Right forelimb (tissue), 1 donor: ENCODE measurements around the gene TULP4.

Experiments
- DNase-seq: peaks from one replicate; pipeline ENCODE4 v3.0.0-alpha.2; 2018

TULP4 gene, protein sequence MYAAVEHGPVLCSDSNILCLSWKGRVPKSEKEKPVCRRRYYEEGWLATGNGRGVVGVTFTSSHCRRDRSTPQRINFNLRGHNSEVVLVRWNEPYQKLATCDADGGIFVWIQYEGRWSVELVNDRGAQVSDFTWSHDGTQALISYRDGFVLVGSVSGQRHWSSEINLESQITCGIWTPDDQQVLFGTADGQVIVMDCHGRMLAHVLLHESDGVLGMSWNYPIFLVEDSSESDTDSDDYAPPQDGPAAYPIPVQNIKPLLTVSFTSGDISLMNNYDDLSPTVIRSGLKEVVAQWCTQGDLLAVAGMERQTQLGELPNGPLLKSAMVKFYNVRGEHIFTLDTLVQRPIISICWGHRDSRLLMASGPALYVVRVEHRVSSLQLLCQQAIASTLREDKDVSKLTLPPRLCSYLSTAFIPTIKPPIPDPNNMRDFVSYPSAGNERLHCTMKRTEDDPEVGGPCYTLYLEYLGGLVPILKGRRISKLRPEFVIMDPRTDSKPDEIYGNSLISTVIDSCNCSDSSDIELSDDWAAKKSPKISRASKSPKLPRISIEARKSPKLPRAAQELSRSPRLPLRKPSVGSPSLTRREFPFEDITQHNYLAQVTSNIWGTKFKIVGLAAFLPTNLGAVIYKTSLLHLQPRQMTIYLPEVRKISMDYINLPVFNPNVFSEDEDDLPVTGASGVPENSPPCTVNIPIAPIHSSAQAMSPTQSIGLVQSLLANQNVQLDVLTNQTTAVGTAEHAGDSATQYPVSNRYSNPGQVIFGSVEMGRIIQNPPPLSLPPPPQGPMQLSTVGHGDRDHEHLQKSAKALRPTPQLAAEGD (N-terminal part only)

DNA sequence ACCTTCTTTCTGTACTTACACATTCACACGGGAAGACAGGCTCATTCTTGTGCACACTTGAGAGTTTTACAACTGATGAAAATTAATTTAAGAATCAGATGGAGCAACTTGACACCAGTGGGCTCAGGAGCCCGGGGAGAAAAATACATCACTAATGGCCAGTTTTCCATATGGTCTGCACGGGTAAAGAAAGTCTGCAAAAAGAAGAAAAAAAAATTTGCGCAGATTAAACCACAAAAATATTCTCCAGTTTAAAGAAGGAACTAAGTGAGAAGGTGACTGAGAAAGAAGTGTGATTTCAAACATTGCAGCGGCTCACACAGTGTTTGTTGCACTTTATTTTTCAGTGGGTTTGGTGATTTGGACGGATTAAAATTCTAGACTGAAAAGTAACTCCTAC lies at the start of gene TULP4:
TSS of gene TULP4 (plus strand) at position 301 of the 400 bp plus-strand sequence. CDS start 1,552 bp downstream, outside the sequence.
- DNase-seq: no peak

DNA sequence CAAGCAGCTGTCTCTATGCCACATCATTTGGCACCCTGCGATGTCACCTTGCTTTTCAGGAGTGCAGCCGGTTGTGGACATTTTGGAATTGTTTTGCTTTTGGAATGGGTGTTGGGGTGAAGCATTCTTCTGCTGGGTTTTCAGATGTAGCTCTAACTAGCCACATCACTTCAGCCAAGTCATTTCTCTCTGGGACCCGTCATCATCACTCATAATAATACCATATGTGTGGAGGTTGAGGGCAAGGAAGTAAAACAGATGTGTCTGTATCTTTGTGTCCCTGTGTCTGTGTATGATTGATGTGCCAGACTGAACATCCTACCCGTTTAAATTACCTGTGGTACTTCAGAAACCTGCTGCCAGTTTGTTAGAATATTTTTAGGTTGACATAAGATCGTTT lies 49.5 kb upstream of the TULP4 start:
- DNase-seq: no peak

DNA sequence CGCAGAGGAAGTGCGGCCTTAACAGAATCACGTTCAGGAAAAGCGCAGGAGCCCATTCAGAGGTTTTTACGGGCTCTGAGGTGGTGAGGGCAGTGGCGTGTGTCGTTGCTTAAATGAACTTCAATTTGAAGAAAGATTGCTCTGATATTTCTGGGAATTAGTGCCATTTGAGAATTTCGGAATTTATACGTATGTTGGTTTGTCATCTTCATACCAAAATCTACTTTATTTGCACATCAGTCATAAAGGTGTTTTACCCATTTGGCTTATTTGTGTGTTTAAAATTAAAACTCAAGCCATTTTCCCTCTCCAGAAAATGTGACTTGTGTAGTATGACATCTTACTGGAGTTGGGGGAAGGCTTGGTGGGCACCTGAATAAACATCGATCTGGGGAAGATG lies 48.1 kb upstream of the TULP4 start:
- no peak for DNase-seq

DNA sequence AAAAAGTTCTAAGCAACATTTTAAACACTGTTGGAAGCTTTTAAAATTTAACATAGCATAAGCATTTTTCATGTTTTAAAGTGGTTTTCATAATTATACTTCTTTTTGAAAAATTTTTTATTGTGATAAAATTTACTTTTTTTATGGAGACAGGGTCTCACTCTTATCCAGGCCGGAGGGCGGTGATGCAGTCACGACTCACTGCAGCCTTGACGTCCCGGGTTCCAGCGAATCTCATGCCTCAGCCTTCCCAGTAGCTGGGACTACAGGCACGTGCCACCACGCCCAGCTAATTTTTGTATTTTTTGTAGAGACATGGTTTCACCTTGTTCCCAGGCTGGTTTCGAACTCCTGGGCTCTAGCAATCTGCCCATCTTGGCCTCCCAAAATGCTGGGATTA lies 46.1 kb upstream of the TULP4 start:
- DNase-seq: no peak

DNA sequence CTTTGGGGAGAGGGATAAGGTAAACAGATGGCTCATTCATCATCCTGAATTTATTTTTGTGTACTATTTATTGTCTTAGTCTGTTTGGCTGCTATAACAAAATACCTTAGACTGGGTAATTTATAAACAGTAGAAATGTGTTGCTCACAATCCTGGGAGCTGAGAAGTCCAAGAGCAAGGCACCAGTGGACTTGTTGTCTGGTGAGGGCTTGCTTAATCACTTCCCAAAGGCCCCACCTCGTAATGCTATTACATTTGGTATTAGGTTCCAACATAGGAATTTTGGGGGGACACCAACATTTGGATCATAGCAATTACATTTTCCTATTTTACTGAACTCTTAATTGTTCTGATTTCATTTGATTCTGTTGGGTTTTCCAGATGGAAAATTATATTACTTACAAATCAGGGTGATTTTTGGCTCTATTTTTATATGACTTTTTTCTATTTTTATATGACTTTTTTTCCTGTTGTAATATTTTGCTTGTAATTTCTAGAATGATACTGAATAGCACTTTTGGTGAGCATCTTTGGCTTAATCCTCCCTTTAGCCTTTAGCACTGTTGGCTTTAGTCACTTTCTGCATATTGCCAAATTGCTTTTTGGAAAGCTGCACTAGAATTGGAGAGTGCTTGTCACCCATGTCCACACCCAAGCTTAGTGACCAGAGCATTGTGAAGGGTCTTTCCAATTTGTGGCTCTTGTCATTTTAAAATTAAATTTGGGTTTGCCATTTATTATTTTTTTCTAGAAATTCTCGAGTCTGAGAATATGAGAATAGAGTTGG lies 43.7 kb upstream of the TULP4 start:
- DNase-seq: no peak

DNA sequence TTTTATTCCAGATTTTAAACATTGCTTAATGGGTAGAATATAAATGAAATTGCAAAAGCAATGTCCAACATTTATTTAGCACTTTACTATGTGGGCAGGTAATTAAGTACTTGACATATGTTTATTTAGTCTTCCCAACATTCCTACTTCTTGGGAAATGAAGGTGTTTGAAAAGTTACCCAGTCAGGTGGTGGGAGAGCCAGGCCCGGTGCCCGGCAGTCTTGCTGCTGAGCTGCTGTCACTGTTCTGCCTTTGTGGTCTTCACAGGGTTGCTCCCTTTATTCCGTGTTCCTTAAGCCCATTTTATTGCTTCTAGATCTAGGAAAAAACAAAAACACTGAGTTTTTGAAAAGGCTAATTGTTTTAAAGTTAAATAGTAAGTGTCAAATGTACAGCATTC lies 42.6 kb upstream of the TULP4 start:
- DNase-seq: no peak

DNA sequence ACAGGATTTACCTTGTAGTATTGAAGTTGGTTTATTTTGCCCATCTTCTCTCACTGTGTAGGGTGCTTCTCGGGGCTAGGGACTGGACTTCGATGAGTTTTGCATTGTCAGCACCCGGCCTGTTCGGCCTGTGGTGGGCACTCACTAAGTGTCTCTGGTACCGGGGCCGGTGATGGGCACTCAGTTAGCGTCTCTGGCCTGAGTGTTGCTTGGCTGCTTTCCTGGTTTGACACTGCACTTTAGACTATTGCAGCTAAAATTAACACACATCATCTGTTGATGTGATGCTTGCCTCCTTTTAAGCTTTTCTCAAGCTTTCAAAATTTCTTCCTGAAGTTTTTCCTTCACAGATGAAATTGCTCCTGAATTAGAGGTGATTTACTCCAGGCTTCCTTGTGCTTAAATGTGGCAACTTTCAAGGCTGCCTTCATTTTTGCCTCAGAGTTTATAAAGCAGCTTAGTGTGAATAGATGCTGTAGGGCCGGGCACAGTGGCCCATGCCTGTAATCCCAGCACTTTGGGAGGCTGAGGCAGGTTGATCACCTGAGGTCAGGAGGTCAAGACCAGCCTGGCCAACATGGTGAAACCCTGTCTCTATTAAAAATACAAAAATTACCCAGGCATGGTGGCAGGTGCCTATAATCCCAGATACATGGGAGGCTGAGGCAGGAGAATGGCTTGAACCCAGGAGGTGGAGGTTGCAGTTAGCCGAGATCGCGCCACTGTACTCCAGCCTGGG lies 41.7 kb upstream of the TULP4 start:
- DNase-seq: no peak

DNA sequence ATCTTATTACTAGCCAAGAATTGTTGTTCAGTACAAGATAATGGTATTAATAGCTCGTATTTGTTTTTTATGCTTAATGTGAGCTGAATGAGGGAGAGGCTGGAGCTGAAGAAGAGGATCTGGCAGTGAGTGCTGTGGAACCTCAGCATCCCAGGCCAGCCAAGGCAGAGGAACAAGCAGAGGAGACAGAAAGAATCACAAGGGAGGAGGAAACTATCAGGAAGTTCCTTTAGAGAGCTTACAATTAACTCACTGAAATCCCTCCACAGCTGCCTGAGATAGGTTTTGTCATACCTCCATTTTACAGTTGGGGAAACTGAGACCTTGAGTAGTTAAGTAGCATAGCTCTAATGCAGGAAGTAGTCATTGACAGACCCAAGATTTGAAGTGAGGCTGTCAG lies 39.9 kb upstream of the TULP4 start:
- no peak for DNase-seq

DNA sequence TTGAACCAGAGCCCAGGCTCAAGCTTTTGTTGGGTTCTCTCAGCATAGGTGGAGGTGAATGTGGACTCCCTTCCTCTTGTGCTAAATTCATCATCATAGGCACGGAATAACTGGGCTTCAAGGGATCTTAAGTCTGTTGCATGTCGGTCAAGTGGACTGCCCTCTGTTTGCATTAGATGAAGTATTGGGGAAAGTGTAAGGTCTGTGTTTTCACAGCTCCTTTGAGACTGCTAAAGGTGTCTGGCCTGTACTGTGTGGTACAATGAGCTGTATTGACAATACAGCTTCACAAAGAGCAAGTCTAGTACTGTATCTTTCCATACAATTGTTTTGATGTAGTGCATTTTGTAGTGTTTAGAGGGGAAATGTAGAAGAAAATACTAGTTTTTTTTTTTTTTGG lies 34.3 kb upstream of the TULP4 start:
- no peak for DNase-seq

DNA sequence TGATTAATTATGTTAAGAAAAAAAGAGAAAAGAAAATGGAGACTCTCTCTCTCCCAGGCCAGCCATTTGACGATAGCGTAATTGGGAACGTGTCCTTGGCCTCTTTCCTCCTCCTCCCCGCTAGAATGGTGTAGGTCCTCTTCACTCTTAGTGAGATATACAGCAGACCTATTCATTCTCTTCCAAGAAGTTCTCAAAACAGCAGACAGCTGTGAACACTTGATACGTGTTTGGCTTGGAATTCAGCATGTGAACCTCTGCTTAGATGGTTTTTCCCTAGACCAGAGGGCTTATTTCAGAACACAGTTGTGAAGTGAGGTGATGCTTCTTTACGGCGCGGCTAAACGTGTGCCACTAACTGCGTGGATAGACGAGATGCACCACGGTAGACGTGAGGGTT lies 32.6 kb upstream of the TULP4 start:
- DNase-seq: peak; percentile 53

DNA sequence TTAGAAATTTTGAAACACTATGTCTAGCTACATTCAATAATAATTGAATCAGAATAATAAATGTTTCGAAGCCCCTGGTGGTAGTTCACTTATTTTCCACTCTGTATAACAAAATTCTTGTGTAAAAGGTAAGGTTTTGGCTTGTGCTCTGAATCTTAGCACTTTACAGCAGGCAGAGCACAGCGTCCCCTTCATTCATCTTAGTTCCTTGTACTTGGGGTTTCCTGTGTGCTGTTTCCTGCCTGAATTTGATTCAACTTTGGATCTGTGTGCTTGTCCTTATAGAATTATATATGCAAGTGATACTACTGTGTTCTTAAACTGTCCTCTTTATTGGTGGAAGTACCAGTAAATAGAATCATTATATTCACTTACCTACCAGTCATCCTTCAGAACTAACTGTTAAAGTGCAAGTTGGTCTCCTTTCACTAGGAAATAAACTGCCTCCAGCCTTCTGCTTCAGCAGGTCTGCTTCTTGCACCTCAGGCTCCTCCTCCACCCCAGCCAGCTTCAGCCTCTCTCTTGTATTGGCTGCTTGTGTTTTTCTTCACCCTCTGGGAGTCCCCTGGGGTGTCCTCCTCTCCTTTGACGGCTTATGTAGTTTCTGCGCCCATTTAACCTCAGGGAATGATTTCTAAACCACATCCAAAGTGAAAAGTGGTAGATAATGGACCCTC lies 28.8 kb upstream of the TULP4 start:
- no peak for DNase-seq

DNA sequence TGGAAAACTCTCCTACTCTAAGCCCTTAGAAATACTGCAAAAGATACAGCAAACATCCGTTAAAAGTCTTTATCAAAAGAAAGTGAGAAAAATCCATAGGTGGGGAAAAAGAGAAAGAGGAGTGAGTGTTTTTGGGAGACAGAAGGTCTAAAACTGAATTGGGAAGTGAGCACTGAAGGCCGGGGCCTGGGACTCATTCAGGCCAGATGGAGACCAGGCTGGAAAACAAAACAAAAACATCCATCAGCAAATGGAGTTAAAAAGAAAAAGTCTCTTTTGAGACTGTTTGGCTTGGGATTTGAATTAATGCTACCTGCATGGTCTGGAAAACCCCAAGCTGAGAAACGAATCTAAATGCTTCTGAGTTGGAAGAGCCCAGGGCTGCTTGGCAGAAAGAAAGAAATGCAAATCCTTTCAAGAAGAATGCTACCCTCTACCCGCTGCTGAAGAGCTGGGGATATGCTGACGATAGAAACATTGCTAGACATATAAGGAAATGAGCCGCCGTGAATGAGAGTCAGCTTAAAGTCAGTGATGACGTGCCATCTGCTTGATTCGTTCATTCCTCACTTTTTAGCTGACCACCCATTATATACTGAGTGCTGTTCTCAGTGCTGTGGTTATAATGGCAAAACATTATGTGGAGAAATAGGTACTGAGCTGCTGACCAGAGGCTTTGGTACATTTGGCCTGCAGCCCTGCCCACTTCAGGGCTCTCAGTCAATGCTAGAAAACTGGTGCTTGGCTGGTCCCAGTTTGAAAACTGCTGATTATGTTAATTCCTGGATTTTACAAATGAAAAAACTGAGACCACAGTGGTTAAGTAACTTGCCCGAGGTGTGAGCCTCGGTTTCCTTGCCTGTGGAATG lies 28.0 kb upstream of the TULP4 start:
- DNase-seq: peak; percentile 57

DNA sequence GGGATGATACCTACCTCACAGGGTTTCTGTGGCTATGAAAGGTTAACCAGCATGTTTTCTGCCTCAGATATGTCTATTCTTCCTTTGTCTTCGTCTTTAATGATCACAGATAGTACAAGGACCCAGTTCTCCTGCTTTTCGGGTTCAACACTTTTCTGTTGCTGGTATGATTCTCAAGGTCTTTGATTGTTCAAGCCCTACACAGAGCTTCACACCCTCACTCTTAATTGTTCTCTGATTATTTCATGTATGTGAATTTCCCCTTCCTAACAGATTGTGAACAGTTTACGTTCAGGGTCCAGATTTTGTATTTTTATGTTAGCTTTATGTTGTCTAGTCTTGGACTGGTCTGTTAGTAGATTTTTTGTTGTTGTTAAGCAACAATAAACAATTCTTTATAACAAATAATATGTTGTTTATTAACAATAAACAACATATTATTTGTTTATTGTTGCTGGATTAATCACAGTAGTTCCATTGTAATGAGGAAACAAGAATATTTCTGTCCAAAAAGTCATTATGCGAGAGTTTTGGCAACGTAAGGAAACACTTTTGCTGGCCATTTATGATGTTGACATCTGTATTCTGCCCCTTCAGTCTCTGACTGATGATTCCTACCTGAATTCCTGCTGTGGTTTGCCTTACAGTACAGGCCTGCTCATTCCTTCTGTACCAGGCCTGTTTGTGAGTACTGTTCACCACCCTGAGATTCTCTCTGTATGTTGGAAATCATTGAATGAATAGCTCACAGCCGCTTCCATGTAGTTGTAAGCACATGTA lies 27.2 kb upstream of the TULP4 start:
- DNase-seq: no peak

DNA sequence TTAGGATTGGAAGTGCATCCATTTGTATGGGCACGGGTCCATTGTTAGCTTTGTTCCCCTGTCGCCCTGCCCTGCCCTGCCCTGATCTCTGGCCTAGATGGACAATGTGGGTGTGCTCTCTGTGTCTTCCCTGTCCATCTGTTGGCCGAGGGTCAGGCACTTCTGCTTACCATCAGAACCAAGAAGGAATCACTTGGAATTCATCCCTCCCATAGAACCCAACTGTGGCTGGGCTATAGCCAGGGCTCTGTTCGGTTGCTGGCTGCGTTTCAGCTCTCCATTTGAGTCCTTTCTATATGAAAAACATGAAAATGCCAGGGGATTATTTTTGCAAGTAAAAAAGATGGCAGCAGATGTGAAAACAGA lies 26.6 kb upstream of the TULP4 start:
- DNase-seq: peak; percentile 56

DNA sequence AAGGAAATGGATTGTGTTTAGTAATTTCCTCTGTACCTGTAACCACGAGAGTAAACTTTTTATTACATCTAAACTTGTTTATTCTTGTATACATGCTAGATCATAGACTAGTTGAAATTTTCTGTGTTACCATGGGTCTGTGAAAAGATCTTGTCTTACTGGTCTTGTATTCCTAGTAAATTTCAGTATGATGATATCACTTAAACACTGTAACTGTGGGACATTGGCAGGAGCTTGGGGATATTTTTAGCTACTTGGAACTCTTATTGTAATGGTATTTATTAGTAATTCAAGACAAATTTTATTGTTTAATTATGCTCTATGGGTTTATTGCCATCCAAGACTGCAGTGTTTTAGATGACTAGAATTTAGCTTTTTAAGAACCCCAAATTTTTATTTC lies 25.9 kb upstream of the TULP4 start:
- DNase-seq: no peak

DNA sequence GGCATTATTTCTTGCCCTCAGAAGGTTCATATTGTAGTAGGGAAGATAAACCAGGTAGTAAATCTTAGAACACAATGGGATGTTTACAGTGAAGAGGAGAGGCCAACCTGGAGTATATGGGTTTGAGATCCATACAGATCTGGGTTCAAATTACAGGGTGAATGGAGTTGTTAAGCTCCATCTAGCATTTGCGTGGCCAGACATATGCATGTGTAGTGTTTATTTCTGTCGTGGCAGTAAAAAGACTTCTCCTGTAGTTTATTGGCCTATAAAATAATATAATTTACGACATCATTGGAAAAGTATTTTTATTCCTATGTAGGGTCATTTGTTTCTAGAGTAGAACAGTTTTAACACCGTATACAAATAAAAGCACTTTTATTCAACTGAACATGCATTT lies 25.2 kb upstream of the TULP4 start:
- DNase-seq: no peak

DNA sequence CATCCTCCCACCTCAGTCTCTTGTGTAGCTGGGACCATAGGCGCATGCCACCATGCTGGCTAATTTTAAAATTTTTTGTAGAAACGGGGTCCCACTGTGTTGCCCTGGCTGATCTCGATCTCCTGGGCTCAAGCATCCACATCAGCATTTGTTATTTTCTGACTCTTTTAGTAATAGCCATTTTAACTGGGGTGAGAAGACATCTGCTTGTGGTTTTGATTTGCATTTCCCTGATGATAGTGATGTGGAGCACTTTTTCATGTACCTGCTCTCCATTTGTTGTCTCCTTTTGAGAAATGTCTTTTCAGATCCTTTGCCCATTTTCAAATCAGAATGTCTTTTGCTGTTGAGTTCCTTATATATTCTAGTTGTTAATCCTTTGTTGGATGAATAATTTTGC lies 22.2 kb upstream of the TULP4 start:
- DNase-seq: no peak

DNA sequence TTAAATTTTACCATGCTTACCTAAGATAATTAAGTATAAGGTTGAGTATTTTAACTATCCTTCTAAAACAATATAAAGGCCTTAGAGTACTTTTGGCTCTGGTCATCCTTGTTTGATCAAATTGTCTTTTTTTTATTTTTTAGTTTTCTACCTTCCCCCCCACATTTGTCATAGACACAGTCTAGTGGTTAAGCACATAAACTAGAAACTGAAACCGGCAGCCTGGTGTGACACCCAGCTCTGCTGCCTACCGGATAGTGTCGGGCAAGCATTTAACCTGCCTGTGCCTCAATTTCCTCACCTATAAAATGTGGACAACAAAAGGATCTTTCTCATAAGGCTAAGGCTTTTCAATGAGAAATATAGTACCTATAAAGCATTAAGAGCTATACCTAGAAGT lies 21.6 kb upstream of the TULP4 start:
- DNase-seq: no peak

DNA sequence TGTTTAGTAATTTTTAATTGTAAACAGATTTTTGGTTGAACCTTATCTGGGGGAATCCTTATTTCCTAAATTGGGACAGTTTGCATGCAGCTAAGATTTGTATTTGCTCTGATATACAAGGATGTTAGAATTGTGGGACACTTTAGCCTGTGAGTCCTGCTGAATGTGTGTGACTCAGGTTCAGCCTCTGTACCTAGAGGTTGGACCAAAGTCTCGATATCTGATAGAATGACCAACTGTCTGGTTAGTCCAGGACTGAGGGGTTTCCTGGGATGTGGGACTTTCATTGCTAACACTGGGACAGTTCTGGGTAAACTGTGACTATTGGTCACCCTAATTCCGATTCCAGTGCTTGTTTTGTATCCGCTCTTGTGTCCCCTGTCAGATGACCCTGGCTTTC lies 20.2 kb upstream of the TULP4 start:
- DNase-seq: no peak

DNA sequence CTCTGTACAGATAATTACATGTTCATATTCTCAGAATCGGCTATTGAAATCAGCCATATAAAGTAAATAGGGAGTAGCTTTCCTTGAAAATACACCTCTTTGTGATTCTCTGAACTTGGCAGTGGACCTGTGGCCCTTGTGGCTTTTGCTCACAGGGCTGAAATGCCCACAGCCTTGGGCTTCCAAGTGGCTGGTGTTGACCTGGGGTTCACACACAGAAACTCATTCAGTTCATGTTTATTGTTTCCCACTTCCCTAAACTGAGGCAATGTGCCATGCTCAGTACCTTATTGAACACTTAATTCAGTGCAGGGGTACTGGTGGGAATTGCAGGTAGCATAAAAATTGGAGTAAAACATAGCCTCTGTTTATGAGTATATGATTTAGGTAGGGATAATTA lies 19.1 kb upstream of the TULP4 start:
- DNase-seq: no peak
